Measurements from ENCODE around the gene GAL3ST2. TPM values are rescaled to one million over a fixed set of nuclear protein-coding genes. Genes with fewer than 3 reads are reported as not detected.

The GAL3ST2 gene
- total and polyA plus RNA-seq, 2 of the 8 experiments (the other 6 are each of a cell fraction or from before 2014, with no cell fraction given), result not detected

GRCh38 chr2:241852981-241853631, 76.5 kb downstream of the GAL3ST2 start:
- no peak overlapping the region for H3K27ac ChIP-seq (ENCODE audit: low read depth, low read length)
- H2AK5ac ChIP-seq (ENCODE audit: low read depth, low read length), result no peak overlapping the region
- H3K23ac ChIP-seq (ENCODE audit: insufficient read length), result no peak overlapping the region
- ChIA-PET CTCF (ENCODE audit: partially characterized antibody) (interaction anchor here (1.0 to 1.6 kb wide), 3 partner anchors 16 to 129 kb away, joined by 3 to 4 read pairs (median 3); no protein-coding TSS in a partner anchor), POLR2A (ENCODE audit: partially characterized antibody) (no interaction called here)
- no peaks in the 10 kb centered on the region for H3K23me2 ChIP-seq (ENCODE audit: low read depth, low read length)
- H2AFZ ChIP-seq (ENCODE audit: low read length), result no peak overlapping the region
- no peak overlapping the region for H2BK5ac ChIP-seq (ENCODE audit: low read depth, low read length)
- peak in 1 of 2 experiments; percentile 39 for DNase-seq (ENCODE audit: low read depth in 1 of 2, low spot score in 2 of 2)
- H3K79me2 ChIP-seq (ENCODE audit: control insufficient read depth in 1 of 2, insufficient read depth in 2 of 2, low read length in 2 of 2), result no peaks in the 10 kb centered on the region
- no peaks in the 10 kb centered on the region for H4K20me1 ChIP-seq (replicated peaks in 1 of 2; ENCODE audit: control insufficient read depth in 1 of 2, insufficient read depth in 2 of 2, low read length in 2 of 2)
- H4K5ac ChIP-seq (ENCODE audit: insufficient read length, low read depth, low read length), result no peak overlapping the region
- no peak overlapping the region for H4K8ac ChIP-seq (ENCODE audit: extremely low read depth, insufficient read depth, low read length)
- H3K9me3 ChIP-seq (ENCODE audit: insufficient read depth in 2 of 2, low read depth in 1 of 2, low read length in 1 of 2), result no peaks in the 10 kb centered on the region
- no peak overlapping the region for H3K14ac ChIP-seq (ENCODE audit: insufficient read length)
- WGBS, 2 experiments (ENCODE audit: extremely low coverage in 1 of 2, insufficient coverage in 1 of 2, insufficient read length in 1 of 2, insufficient replicate concordance in 2 of 2, low coverage in 1 of 2, low lambda C conversion rate in 2 of 2, missing lambda C conversion rate in 1 of 2), result 89% methylated on average over 9 of the region's 10 CpGs; no CpG with 5 or more reads in 1 of the 2 experiments
- no peak overlapping the region for H3K56ac ChIP-seq (replicated peaks; ENCODE audit: insufficient read length, low read depth, low read length)
- H3K9ac ChIP-seq (replicated peaks in 1 of 4; ENCODE audit: extremely low read depth in 1 of 4, low read depth in 3 of 4, low read length in 3 of 4), result no peak overlapping the region
- no peak overlapping the region for H2BK12ac ChIP-seq (ENCODE audit: low read depth, low read length)
- H3K4me3 ChIP-seq (ENCODE audit: extremely low read depth in 1 of 4, insufficient read depth in 2 of 4, low read depth in 3 of 4, low read length in 4 of 4), result no peak overlapping the region
- H3K36me3 ChIP-seq (ENCODE audit: control insufficient read depth in 2 of 4, insufficient read depth in 4 of 4, low read length in 3 of 4), result no peaks in the 10 kb centered on the region
- no peak overlapping the region for H4K91ac ChIP-seq (replicated peaks; ENCODE audit: insufficient read length, low read length)
- no peaks in the 10 kb centered on the region for H3K79me1 ChIP-seq (ENCODE audit: low read depth, low read length)
- H3K4ac ChIP-seq (replicated peaks; ENCODE audit: insufficient read length, low read depth, low read length), result no peak overlapping the region
- H3K18ac ChIP-seq (ENCODE audit: extremely low read depth, low read length), result no peak overlapping the region
- FAIRE-seq, result no peak
- no peak overlapping the region for H3K4me2 ChIP-seq (ENCODE audit: insufficient read depth in 1 of 2, low read depth in 2 of 2, low read length in 2 of 2)
- H2BK120ac ChIP-seq (replicated peaks; ENCODE audit: low read depth, low read length), result no peak overlapping the region
- H3K27me3 ChIP-seq (replicated peaks in 1 of 4; ENCODE audit: control insufficient read depth in 3 of 4, extremely low read depth in 1 of 4, insufficient read depth in 3 of 4, low read length in 3 of 4), result no peaks in the 10 kb centered on the region
- no peak overlapping the region for H2BK15ac ChIP-seq (ENCODE audit: low read length)
- no peak overlapping the region for H2BK20ac ChIP-seq (ENCODE audit: low read length)
- no peaks in the 10 kb centered on the region for H3K4me1 ChIP-seq (replicated peaks in 1 of 4; ENCODE audit: control insufficient read depth in 3 of 4, insufficient read depth in 4 of 4, low read length in 3 of 4)
- TF ChIP-seq NANOG (IDR thresholded peaks at IDR 0.05; ENCODE audit: insufficient read depth, low read depth, low read length, poor library complexity, severe bottlenecking), result no peak
- TF ChIP-seq MAX (IDR thresholded peaks at IDR 0.05), result no peak
- no peak for TF ChIP-seq POLR2AphosphoS5 (IDR thresholded peaks at IDR 0.05; ENCODE audit: low read depth, low read length)
- TF ChIP-seq ASH2L (IDR thresholded peaks at IDR 0.05; ENCODE audit: low read length), result no peak
- TF ChIP-seq GTF2F1 (IDR thresholded peaks at IDR 0.05; ENCODE audit: borderline replicate concordance, low read depth, low read length), result no peak
- no peak for TF ChIP-seq CTBP2 (IDR thresholded peaks at IDR 0.05; ENCODE audit: borderline replicate concordance, insufficient read depth, insufficient read length, low read length)
- no peak for TF ChIP-seq RXRA (IDR thresholded peaks at IDR 0.05; ENCODE audit: insufficient read depth, low read depth, low read length)
- TF ChIP-seq E2F6 (IDR thresholded peaks at IDR 0.05), result no peak
- TF ChIP-seq SP4 (IDR thresholded peaks at IDR 0.05; ENCODE audit: low read length), result no peak
- no peak for TF ChIP-seq HDAC6 (IDR thresholded peaks at IDR 0.05; ENCODE audit: low read depth, low read length)
- TF ChIP-seq USF2 (IDR thresholded peaks at IDR 0.05; ENCODE audit: low read length), result no peak
- TF ChIP-seq BACH1 (IDR thresholded peaks at IDR 0.05; ENCODE audit: low read length), result no peak

Measured in H1 (cell line).